ENCODE measurements around the gene GAN. TPM values are rescaled to one million over a fixed set of nuclear protein-coding genes. Genes with fewer than 3 reads are reported as not detected.

The GAN gene
- total RNA-seq, 1 experiment from 2014 or later: 22.5 TPM

DNA sequence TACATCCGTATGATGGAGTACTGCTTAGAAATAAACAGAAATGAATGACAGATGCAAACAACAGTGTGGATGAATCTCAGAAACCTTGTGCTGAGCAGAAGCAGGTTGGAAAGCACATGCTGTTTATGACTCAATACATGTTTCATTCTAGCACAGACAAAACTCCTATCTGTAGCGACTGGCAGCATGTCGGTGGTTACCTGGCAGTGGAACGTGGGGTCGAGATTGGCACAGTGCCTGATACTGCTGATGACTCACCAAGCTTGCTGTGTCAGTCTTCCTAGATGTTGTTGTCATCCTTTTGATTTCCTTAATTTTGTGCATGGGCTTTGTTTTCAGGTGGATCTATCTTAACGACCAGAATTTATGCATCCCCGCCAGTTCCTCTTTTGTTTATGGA, 62.1 kb downstream of the GAN start:
- no TSS peak for BruUV-seq (replicated peaks)
- intact Hi-C loops (cut with micrococcal nuclease): no loop called here
- RAD21 ChIA-PET (ENCODE audit: low non-redundant PET in 1 of 2, low total read pairs in 2 of 2, uncharacterized antibody in 2 of 2, unreplicated experiment in 2 of 2): no interaction called here

More for the DNA sequence above, 62.1 kb downstream of the GAN start:
- Histone ChIP-seq H3K4me1 (ENCODE audit: control insufficient read depth in 1 of 2, insufficient read depth in 2 of 2, low read length in 2 of 2) (peaks cover 0 to 6% of the 10 kb centered on the region in 2 experiments; a peak in 2 of 4 replicates), H3K9ac (ENCODE audit: low read length) (no peak overlapping the region), H3K9me2 (ENCODE audit: insufficient read depth) (no peaks in the 10 kb centered on the region), H3K4me2 (ENCODE audit: low read length) (no peak overlapping the region), H3K4me3 (replicated peaks in 1 of 2; ENCODE audit: low read depth in 1 of 2, low read length in 2 of 2) (no peak overlapping the region), H3K27ac (ENCODE audit: low read depth, low read length) (no peak overlapping the region), H3K27me3 (ENCODE audit: insufficient read depth, low read length) (no peaks in the 10 kb centered on the region), H2AFZ (ENCODE audit: low read depth, low read length, poor library complexity, severe bottlenecking) (no peak overlapping the region), H4K20me1 (ENCODE audit: insufficient read depth) (no peaks in the 10 kb centered on the region), H3K36me3 (ENCODE audit: control insufficient read depth in 1 of 2, insufficient read depth in 2 of 2, low read length in 2 of 2) (peaks cover 6 to 23% of the 10 kb centered on the region in 2 experiments; a peak in 2 of 4 replicates), H3K9me3 (ENCODE audit: control insufficient read depth in 1 of 2, insufficient read depth in 1 of 2, low read depth in 1 of 2, low read length in 2 of 2) (no peaks in the 10 kb centered on the region), H3K79me2 (ENCODE audit: insufficient read depth, low read length) (no peaks in the 10 kb centered on the region)
- ChIA-PET CTCF (no interaction called here), POLR2A (interaction anchor here (0.6 kb wide), 1 partner anchor 352 kb away, joined by 3 read pairs; no protein-coding TSS in a partner anchor)
- ATAC-seq (no peak; the same call in 1 of the 2 replicates), DNase-seq (ENCODE audit: low read depth, low spot score) (peak; percentile 16)
- TF ChIP-seq ZFX (IDR thresholded peaks at IDR 0.05): no peak
- no peak for TF ChIP-seq CEBPB (IDR thresholded peaks at IDR 0.05; ENCODE audit: low read depth)
- TF ChIP-seq SRF (IDR thresholded peaks at IDR 0.05; ENCODE audit: low read depth): no peak
- TF ChIP-seq FOSL1 (IDR thresholded peaks at IDR 0.05; ENCODE audit: low read depth): peak; percentile 23; the same call in 1 of the 2 replicates
- TF ChIP-seq, protein P1, sequence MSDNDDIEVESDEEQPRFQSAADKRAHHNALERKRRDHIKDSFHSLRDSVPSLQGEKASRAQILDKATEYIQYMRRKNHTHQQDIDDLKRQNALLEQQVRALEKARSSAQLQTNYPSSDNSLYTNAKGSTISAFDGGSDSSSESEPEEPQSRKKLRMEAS (IDR thresholded peaks at IDR 0.05): no peak
- TF ChIP-seq CBX3 (IDR thresholded peaks at IDR 0.05; ENCODE audit: low read depth): no peak
- TF ChIP-seq RAD21 (IDR thresholded peaks at IDR 0.05; ENCODE audit: low read depth): no peak
- no peak for TF ChIP-seq SP1 (IDR thresholded peaks at IDR 0.05; ENCODE audit: low read depth)
- no peak for TF ChIP-seq ZNF274 (IDR thresholded peaks at IDR 0.05; ENCODE audit: low read depth, low read length)
- TF ChIP-seq, protein P2, sequence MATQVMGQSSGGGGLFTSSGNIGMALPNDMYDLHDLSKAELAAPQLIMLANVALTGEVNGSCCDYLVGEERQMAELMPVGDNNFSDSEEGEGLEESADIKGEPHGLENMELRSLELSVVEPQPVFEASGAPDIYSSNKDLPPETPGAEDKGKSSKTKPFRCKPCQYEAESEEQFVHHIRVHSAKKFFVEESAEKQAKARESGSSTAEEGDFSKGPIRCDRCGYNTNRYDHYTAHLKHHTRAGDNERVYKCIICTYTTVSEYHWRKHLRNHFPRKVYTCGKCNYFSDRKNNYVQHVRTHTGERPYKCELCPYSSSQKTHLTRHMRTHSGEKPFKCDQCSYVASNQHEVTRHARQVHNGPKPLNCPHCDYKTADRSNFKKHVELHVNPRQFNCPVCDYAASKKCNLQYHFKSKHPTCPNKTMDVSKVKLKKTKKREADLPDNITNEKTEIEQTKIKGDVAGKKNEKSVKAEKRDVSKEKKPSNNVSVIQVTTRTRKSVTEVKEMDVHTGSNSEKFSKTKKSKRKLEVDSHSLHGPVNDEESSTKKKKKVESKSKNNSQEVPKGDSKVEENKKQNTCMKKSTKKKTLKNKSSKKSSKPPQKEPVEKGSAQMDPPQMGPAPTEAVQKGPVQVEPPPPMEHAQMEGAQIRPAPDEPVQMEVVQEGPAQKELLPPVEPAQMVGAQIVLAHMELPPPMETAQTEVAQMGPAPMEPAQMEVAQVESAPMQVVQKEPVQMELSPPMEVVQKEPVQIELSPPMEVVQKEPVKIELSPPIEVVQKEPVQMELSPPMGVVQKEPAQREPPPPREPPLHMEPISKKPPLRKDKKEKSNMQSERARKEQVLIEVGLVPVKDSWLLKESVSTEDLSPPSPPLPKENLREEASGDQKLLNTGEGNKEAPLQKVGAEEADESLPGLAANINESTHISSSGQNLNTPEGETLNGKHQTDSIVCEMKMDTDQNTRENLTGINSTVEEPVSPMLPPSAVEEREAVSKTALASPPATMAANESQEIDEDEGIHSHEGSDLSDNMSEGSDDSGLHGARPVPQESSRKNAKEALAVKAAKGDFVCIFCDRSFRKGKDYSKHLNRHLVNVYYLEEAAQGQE (IDR thresholded peaks at IDR 0.05; ENCODE audit: low read depth): no peak
- peak; percentile 50 for TF ChIP-seq JUND (IDR thresholded peaks at IDR 0.05)
- TF ChIP-seq POLR2A (IDR thresholded peaks at IDR 0.05; ENCODE audit: borderline replicate concordance, extremely low read depth, insufficient read depth, insufficient read length): no peak
- TF ChIP-seq SIN3A (IDR thresholded peaks at IDR 0.05; ENCODE audit: low read depth): no peak
- no peak for TF ChIP-seq ELF1 (IDR thresholded peaks at IDR 0.05; ENCODE audit: borderline replicate concordance, low read depth)
- TF ChIP-seq POLR2AphosphoS5 (IDR thresholded peaks at IDR 0.05; ENCODE audit: low read depth, low read length): no peak

Data from HCT116 (cell line).